Activated B cell treated with CpG ODN at 0.5 μM for 24 hours (primary cell): Measurements from ENCODE around the gene CRELD1. TPM values are rescaled to one million over a fixed set of nuclear protein-coding genes. Genes with fewer than 3 reads are reported as not detected.

Experiments used
- ATAC-seq: fragments of 200-7000 bp; cut with Tn5 transposase; one replicate; pipeline ENCODE4 v1.10.0; 2021; ENCODE audit warnings: low read depth, mild to moderate bottlenecking, moderate library complexity
- CTCF ChIA-PET: fragments of 350-600 bp; sonication (Branson Sonifier 250); formaldehyde crosslinking; loops from one replicate; lab custom pipeline; 2021; ENCODE audit warnings: antibody characterized with exemption; lab: Charles Lee
- POLR2A ChIA-PET: fragments of 350-600 bp; sonication (Branson Sonifier 250); formaldehyde crosslinking; loops from one replicate; lab custom pipeline; 2021; ENCODE audit warnings: antibody characterized with exemption; lab: Charles Lee
- DNase-seq: peaks from one replicate; pipeline ENCODE4 v3.0.0; 2022
- H3K27ac Mint-ChIP-seq: one replicate; pipeline ENCODE4 v1.8.0; 2020; ENCODE audit warnings: mixed read lengths
- H3K27me3 Mint-ChIP-seq: one replicate; pipeline ENCODE4 v1.8.0; 2021; ENCODE audit warnings: mixed read lengths
- H3K36me3 Mint-ChIP-seq: one replicate; pipeline ENCODE4 v1.8.0; 2021; ENCODE audit warnings: low read depth, mixed read lengths
- H3K4me1 Mint-ChIP-seq: one replicate; pipeline ENCODE4 v1.8.0; 2021; ENCODE audit warnings: mixed read lengths
- H3K4me3 Mint-ChIP-seq: one replicate; pipeline ENCODE4 v1.8.0; 2020; ENCODE audit warnings: mild to moderate bottlenecking, mixed read lengths
- H3K9me3 Mint-ChIP-seq: one replicate; pipeline ENCODE4 v1.8.0; 2020; ENCODE audit warnings: mixed read lengths
- CTCF ChIP-seq: fragments of 200-600 bp; IDR thresholded peaks from one replicate; pipeline ENCODE4 v1.8.0; 2022; ENCODE audit warnings: antibody characterized with exemption, mild to moderate bottlenecking
- intact Hi-C: fragments of 100-400 bp; cut with micrococcal nuclease; formaldehyde crosslinking; loops from one replicate; pipeline ENCODE4 v1.15.1; 2024
- total RNA-seq: library from RNA; stranded (reverse); gene quantifications from 2 replicates; pipeline ENCODE4 v1.2.3, GENCODE V29; 2022

Gene CRELD1
- total RNA-seq, 1 donor from 2014 or later = 30.5 TPM

- intact Hi-C loops = no loop called here
- H3K4me3 Mint-ChIP-seq = no peak overlapping the region
- TF ChIP-seq CTCF = no peak
- no peak overlapping the region for H3K27ac Mint-ChIP-seq
- H3K36me3 Mint-ChIP-seq = peaks cover 20% of the 10 kb centered on the region
- H3K9me3 Mint-ChIP-seq = no peaks in the 10 kb centered on the region
- POLR2A ChIA-PET = interaction anchor here (1.6 to 3.8 kb wide), 3 partner anchors 44 to 96 kb away, joined by 3 to 92 read pairs (median 18); partner anchors contain the start of genes ARPC4, CRELD1 and TADA3
- peaks cover 30% of the 10 kb centered on the region for H3K4me1 Mint-ChIP-seq
- DNase-seq = no peak
- ATAC-seq = no peak
- no peaks in the 10 kb centered on the region for H3K27me3 Mint-ChIP-seq
- CTCF ChIA-PET = no interaction called here
Measured at GRCh38 chr3:9888540-9888939, 45.1 kb upstream of the CRELD1 start.

GRCh38 chr3:9889405-9889804 lies 44.2 kb upstream of the CRELD1 start:
- Mint-ChIP-seq H3K4me1 (peaks cover 37% of the 10 kb centered on the region), H3K4me3 (no peak overlapping the region), H3K27ac (peak overlapping the region; percentile 97), H3K36me3 (peaks cover 28% of the 10 kb centered on the region), H3K9me3 (no peaks in the 10 kb centered on the region), H3K27me3 (no peaks in the 10 kb centered on the region)
- ATAC-seq (no peak), DNase-seq (no peak)
- ChIA-PET POLR2A (interaction anchor here (1.4 to 3.8 kb wide), 7 partner anchors 27 to 334 kb away, joined by 3 to 92 read pairs (median 11); partner anchors contain the start of genes ARPC4, CRELD1, IL17RC and RPUSD3), CTCF (interaction anchor here (1.7 kb wide), 1 partner anchor 44 kb away, joined by 5 read pairs; the partner anchor contains the start of gene CRELD1)
- intact Hi-C loops = no loop called here
- TF ChIP-seq CTCF = no peak

- ChIA-PET POLR2A (interaction anchor here (0.6 to 3.8 kb wide), 28 partner anchors 11 to 430 kb away, joined by 3 to 92 read pairs (median 4); partner anchors contain the start of genes ARPC4, CRELD1, EMC3 and FANCD2), CTCF (interaction anchor here (1.4 to 1.9 kb wide), 3 partner anchors 42 to 56 kb away, joined by 4 to 5 read pairs (median 5); partner anchors contain the start of gene CRELD1)
- Mint-ChIP-seq H3K9me3 (no peaks in the 10 kb centered on the region), H3K27me3 (no peaks in the 10 kb centered on the region), H3K36me3 (peaks cover 33% of the 10 kb centered on the region), H3K4me1 (peaks cover 44% of the 10 kb centered on the region), H3K27ac (peak within 1 kb of the TSS; percentile 97), H3K4me3 (peak within 1 kb of the TSS; percentile 94)
- no peak for TF ChIP-seq CTCF
- intact Hi-C loops = loop anchor here (1.0 to 2.0 kb wide), 11 partner anchors 25 to 494 kb away; partner anchors contain the start of genes BRPF1, CRELD1, FANCD2 and RPUSD3
- DNase-seq = peak; percentile 85
- peak; percentile 86 for ATAC-seq
Measured at GRCh38 chr3:9890249-9891071, 43.2 kb upstream of the CRELD1 start, which contains the start of gene JAGN1. JAGN1 (plus strand) TSS chr3:9890610; CDS start chr3:9890723, 113 bp downstream.

- Mint-ChIP-seq H3K9me3 (no peaks in the 10 kb centered on the region), H3K27ac (peak overlapping the region; percentile 97), H3K4me3 (peak overlapping the region; percentile 94), H3K27me3 (no peaks in the 10 kb centered on the region), H3K4me1 (peaks cover 49% of the 10 kb centered on the region), H3K36me3 (peaks cover 33% of the 10 kb centered on the region)
- intact Hi-C loops = loop anchor here (2.0 kb wide), 2 partner anchors 136 to 494 kb away; partner anchors contain the start of genes FANCD2 and SETD5
- no peak for TF ChIP-seq CTCF
- POLR2A ChIA-PET = interaction anchor here (0.6 to 3.8 kb wide), 22 partner anchors 12 to 429 kb away, joined by 3 to 92 read pairs (median 6); partner anchors contain the start of genes ARPC4, CRELD1, EMC3 and FANCD2
- CTCF ChIA-PET = interaction anchor here (1.4 to 1.9 kb wide), 3 partner anchors 41 to 55 kb away, joined by 4 to 5 read pairs (median 5); partner anchors contain the start of gene CRELD1
- ATAC-seq = no peak
- no peak for DNase-seq
Measured at GRCh38 chr3:9891072-9891622, 42.5 kb upstream of the CRELD1 start.
